B cell (primary cell): ENCODE data around the gene USP36. TPM values are rescaled to one million over a fixed set of nuclear protein-coding genes. Genes with fewer than 3 reads are reported as not detected.

Experiments
- polyA plus RNA-seq: library from polyadenylated mRNA; depleted of rRNA; stranded (reverse); fragments of >200 nt; gene quantifications from 2 replicates; pipeline ENCODE4 v1.2.3, GENCODE V29; 2012
- total RNA-seq, 2 donors: library from RNA; stranded (reverse); fragments of 120-200 nt in 1 of 2; gene quantifications; 1 replicate in 1 of 2; 2 replicates in 1 of 2; pipeline versions ENCODE4 v1.2.3 to v1.2.4, GENCODE V29; 2013 to 2022

Gene USP36
- total and polyA plus RNA-seq, 2 donors (not counting 1 experiment from before 2014, with no cell fraction given), result 52.2 to 137 TPM

Other genes with a start within 250 kb of the USP36 start
- gene CYTH1, start 58.5 kb downstream of the USP36 start, total RNA-seq, result 353 and 368 TPM in 2 replicates
- gene CYTH1, start 58.5 kb downstream of the USP36 start, polyA plus RNA-seq, result 255 and 355 TPM in 2 replicates
- 1.3 and 2.9 TPM in 2 replicates for gene CEP295NL, start 62.4 kb upstream of the USP36 start, total RNA-seq
- 0.09 TPM in 1 of 2 replicates, not detected in the other for gene CEP295NL, start 62.4 kb upstream of the USP36 start, polyA plus RNA-seq
- 10.0 and 11.4 TPM in 2 replicates for gene TIMP2, start 84.6 kb upstream of the USP36 start, total RNA-seq
- 4.8 and 5.5 TPM in 2 replicates for gene TIMP2, start 84.6 kb upstream of the USP36 start, polyA plus RNA-seq
- 1.8 and 4.2 TPM in 2 replicates for gene LGALS3BP, start 139.1 kb upstream of the USP36 start, total RNA-seq
- 5.7 and 7.5 TPM in 2 replicates for gene LGALS3BP, start 139.1 kb upstream of the USP36 start, polyA plus RNA-seq
- 44.2 and 49.2 TPM in 2 replicates for gene CANT1, start 168.9 kb upstream of the USP36 start, total RNA-seq
- gene CANT1, start 168.9 kb upstream of the USP36 start, polyA plus RNA-seq, result 17.3 and 17.8 TPM in 2 replicates
- gene C1QTNF1, start 183.4 kb upstream of the USP36 start, total RNA-seq, result not detected in 2 replicates
- gene C1QTNF1, start 183.4 kb upstream of the USP36 start, polyA plus RNA-seq, result not detected in 2 replicates
- 115 and 122 TPM in 2 replicates for gene ENGASE, start 234.0 kb upstream of the USP36 start, total RNA-seq
- 75.0 and 92.1 TPM in 2 replicates for gene ENGASE, start 234.0 kb upstream of the USP36 start, polyA plus RNA-seq